GM03348 (cell line): Measurements from ENCODE around the gene HMG20A.
"Not testable (repeated sequence)": the region's sequence is repeated elsewhere in the genome, so short reads cannot be mapped to it uniquely, and the experiment has no call there.

ENCODE experiments used
- DNase-seq: peaks from one replicate; pipeline ENCODE4 v3.0.0; 2012; ENCODE audit warnings: low spot score

Gene HMG20A

DNA sequence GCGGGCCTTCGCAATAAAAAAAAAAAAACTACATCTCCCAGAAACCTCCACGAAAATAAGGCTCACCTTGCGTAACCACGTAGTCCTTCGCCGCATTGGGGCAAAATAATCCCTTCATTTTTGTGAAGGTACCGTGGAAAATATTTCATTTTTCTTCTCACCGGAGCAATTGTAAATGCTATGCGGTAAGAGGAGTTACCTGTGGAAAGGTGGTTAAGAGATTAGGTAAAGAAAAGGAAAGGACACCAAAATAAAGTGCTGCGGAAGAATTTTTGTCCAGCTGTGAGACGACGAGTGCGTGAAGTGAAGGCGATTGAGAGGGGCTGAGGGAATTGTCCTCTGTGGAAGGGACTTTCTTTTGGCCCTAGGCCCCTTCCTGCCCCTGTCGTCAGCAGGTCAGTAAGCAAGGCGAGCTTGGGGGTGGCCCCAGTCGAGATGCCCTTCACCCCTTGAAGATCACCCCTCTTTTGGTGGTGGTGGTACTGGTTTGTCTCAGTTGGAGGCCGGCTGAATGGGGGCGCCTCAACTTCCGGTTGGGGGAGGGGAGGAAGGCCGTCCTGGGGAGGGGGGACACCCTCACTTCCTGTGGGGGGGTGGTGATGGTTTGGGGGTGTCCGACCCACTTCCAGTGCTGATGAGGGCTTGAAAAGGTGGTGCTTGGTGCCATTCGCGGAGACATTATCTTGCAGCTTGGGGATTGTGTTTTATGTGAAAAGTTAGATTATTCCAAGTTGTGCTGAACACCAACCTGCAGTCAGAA, at the start of gene HMG20A:
TSS of gene HMG20A (plus strand) at position 279 of the 760 bp plus-strand sequence. CDS start 37,520 bp downstream, outside the sequence.
- peak; percentile 75 for DNase-seq

DNA sequence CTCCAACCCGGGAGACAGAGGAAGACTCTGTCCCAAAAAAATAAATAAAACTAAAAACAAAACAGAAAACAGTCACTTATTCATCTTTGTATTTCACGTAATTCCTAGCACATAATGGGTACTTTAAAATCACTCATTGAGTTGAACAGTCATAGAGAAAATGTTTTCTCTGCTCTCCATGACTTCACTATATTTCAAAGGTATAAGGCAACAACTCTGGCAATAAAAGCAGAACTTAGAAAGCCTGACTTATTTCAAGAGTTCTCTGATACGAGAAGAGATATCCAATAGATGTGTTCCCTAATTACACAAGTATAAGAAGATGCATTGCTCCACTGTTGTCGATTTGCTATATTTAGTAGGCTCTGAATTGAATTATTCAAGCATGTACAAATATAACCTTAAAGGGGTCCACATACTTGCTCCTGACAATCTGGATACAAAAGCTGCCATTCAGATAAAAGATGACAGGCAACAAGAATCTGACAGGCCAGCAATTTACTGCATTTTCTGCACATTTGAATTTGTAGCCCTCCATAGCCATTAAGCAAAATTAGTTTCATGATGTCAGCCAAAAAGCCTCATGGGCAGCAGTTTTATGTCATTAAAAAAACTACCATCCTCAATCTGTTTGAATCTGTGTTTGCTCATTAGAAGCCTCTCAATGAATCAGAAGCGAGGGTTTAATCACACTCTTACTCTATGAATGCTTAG, 48.7 kb upstream of the HMG20A start:
- no peak for DNase-seq

DNA sequence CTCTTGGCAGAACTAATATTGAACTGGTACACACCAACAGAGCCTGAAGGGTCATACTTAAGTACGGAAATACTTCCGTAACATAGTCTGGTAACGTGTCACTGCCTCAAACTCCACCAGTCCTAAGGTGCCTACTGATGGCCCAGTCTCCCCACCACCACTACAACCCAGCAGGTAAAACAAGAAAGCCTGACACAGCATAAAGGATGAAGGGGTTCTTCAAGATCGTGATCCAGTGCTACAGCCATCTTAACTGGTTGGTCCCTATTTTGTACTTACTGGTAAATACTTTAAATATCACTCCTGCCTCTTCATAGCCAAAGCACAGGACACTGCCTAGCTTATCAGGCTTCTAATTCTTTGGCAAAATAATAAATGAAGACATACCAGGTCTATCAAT, 47.2 kb upstream of the HMG20A start:
- DNase-seq, result no peak

DNA sequence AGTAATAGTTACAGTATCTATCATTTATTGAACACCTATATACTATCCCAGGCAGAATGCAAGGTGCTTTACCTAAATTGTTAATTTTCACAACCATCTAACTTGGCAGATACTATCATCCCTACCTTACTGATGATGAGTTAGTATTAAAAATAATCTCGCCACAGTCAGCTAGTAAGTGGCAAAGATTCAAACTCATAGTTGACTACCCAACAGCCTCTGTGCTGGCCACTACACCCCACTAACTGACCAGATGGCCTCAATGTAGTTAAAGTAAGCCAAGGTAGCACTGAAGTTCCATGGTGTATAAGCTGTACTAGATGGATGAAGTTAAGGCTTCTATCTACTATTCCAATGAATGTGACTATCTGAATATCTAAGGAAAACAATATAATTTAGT, 45.6 kb upstream of the HMG20A start:
- DNase-seq, result no peak

DNA sequence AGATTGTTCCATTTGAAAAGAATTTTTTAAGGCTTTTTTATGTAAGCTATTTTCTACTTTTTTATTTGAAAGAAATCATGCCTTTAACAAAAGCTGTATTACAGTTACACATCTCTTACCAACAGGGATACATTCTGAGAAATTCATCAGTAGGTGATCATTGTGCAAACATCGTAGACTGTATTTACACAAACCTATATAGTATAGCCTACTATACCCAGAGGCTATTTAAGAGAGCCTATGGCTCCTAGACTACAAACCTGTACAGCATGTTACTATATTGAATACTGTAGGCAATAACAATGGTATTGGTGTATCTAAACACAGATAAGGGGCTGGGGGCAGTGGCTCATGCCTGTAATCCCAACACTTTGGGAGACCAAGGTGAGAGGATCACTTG, 43.9 kb upstream of the HMG20A start:
- no peak for DNase-seq

DNA sequence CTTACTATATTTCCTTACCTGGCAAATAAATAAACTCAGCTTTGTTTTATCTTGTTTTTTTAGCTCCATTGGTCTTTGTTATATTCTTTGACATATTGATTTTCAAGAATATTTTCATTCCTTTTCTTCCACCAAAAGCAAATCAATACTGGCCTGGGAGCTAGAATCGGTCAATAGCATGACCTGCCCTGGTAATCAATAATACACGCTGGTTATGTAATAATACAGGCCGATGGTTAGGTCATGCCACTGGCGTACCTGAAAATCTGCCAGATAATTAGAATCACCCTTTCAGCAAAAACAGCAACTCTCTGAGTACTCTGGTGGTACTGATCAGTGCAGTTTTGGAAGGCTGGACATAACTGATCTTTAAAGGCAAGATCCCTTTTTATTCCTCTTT, 40.7 kb upstream of the HMG20A start:
- DNase-seq, result no peak

DNA sequence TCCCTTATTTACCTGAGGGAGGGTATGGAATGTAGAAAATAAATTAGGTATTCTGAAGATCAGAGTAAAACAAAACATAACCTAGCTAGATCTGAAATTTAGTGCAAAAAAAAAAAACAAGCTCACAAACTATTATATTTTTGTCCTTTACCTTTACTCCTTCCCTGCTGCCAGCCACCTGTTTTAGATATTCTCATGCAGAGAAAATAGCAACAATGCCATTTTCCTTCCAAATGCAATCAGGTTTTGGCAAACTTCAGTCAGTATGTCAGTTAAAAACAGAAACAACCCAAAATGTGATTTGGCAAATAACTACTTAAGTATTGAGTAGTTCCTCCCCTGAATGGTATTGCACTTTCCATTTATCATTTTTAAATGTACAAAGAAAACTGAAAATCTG, 36.6 kb upstream of the HMG20A start:
- DNase-seq, result no peak

DNA sequence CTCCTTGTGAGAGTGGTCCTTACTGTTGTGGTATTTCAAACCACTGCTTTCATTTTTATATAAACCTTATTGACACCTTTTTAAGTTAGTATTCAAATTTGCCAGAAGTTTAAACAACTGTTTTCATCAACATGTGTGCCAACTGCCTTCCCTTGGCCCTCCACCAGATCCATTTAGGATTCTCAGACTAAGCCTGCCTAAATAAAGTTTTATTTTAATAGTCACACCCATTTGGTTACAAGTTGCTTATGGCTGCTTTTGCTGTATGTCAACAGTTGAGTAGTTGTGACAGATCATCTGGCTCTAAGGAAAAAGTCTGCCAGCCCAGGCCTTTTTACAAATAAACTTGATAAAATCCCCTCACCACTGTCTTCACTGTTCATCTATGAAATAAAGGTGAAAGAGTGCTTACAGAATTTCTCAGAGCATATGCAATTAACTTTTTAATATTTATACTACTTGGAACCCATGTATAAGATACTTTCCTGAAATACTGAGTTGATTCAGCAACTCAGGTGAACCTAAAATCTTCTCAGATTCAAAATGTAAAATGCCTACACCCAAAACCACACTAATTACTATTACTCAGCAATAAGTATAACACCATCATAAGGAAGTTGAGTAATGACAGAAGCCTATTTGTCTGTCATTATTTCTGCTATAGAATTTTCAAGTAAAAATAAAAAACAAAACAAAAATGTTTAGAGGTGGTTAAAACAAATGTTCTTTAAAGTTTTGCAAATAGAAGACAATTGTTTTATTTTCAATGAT, 35.9 kb upstream of the HMG20A start:
- no peak for DNase-seq

DNA sequence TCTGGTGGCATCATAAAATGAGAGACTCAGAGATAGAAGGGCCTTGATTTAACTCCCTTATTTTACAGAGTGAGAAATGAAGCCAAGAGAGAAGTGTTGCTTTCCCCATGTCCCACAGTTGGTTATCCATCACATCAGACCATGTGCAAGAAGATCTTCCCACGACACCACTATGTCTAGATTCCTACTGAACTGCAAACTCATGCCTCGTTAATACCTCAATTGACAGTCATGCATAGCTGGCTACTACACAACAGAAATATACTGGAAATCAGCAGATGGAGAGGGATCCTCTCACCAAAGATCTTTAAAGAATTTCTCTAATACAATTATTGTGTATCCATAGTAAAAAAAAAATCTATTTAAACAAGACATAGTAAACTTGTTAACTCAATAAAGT, 34.1 kb upstream of the HMG20A start:
- DNase-seq, result no peak

DNA sequence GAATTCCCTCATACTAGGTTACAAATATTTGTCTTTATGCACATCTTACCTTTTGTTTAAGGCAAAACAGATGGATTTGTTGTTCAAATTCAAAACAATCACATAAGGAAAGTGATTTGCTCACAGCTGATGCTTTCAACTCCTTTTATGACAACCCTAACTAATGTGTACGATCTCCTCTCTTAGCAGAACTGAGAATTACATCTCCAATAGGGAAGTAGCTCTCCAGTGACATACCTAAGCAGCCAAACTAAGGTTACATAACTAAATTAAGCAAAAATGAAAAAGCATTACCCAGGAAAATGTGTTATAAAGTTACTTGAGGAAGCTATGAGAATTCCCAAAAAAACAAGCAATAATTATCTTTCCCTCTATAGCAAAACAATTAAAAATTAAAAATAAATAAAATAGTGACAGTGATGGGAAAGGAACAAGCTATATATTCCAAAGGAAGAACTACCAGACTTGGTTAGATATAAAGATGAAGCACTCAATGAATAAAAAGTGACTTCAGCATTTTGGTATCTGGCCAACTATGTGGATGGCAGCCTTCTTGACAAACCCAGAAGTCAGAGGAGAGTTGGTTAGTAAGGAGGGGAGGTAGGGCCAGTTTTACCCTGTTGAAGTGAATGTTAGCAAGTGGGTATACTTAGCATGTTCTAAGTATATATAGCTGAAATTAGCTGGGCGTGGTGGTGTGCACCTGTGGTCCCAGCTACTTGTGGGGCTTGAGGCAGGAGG, 33.2 kb upstream of the HMG20A start:
- DNase-seq, result no peak

DNA sequence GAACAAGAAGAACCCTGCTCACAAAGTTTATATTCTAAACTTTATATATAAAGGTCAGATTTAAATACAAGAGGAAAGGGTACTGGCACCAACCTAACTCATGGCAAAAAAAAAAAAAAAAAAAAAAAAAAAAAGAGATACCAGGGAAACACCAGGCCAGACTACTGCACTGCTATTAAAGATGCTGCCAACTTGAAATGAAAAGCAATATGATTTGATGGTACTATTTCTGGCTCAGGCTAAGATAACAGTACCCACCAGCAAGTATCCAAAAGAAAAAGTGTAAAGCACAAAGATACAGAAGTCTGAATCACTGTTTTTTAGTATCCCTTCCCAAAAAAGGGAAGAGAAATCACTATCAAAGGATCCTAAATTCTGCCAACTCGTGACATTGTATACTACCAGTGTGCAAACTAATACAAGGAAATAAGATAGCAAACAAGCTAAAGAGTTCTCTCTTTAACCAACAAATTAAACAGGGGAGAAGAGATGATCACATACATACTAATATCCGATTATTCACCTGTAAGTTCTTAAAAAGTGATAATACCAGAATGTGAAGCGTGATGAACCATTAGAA, 29.2 kb upstream of the HMG20A start:
- DNase-seq, result no peak

DNA sequence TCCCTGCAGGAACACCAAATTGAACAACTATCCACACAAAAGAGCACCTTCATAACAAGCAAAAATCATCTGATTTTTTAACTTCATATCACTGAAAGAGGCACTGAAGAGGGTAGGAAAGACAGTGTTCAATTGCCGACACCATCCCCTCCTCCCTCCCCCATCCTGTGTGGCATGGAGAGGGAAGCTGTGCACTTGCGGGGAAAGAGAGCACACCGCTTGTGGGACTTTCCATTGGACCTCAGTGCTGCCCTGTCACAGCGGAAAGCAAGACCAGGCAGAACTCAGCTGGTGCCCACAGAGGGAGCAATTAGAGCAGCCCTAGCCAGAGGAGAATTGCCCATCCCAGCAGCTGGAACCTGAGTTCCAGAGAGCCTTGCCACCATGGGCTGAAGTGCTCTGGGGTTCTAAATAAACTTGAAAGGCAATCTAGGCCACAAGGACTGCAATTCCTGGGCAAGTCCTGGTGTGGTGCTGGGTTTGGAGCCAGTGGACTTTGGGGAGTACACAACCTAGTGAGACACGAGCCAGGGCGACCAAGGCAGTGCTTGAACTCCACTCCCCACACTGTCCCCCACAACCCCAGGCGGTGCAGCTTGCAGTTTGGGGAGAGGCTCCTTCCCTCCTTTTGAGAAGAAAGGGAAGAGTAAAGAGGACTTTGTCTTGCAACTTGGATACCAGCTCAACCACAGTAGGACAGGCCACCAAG, 27.8 kb upstream of the HMG20A start:
- no peak for DNase-seq

DNA sequence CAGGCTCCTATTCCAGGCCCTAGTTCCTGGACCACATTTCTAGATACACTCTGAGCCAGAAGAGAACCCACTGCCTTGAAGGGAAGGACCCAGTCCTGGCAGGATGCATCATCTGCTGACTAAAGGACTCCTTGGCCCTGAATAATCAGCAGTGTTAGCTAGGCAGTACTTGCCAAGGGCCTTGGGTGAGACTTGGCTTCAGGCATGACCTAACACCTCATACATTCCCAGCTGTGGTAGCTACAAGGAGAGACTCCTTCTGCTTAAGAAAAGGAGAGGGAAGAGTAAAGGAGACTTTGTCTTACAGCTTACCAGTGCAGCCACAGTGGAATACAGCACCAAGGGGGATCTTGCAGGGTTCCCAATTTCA, 27.2 kb upstream of the HMG20A start:
- no peak for DNase-seq

DNA sequence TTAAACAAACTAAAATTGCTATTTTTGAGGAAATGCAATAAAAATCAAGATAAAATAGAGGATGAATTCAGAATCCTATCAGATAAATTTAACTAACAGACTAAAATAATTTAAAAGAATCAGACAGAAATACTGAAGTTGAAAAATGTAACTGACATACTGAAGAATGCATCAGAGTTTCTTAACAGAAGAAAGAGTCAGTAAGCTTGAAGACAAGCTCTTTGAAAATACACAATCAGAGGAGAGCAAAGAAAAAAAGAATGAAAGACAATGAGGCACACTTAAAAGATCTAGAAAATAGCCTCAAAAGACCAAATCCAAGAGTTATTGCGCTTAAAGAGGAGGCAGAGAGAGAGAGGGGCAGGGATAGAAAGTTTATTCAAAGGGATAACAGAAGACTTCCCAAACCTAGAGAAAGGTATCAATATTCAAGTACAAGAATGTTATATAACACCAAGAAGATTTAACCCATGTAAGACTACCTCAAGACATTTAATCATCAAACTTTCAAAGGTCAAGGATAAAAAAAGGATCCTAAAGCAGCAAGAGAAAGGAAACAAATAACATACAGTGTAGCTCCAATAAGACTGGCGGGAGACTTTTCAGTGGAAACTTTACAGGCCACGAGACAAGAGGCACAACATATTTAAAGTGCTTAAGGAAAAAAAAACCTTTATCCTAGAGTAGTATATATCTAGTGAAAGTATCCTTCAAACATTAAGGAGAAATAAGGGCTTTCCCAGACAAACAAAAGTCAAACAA, 25.5 kb upstream of the HMG20A start:
- DNase-seq, result no peak

DNA sequence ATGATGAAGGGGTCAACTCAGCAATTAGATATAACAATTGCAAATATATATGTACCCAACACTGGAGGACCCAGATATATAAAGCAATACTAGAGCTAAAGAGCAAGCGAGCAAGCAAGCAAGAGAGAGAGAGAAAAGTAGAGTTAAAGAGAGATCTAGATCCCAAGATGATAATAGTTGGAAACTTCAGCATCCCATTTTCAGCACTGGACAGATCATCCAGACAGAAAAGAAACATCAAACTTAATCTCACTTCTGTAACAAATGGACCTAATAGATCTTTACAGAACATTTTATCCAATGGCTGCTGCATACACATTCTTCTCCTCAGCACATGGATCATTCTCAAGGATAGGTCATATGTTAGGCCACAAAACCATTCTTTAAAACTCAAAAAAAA, 24.0 kb upstream of the HMG20A start:
- no peak for DNase-seq

DNA sequence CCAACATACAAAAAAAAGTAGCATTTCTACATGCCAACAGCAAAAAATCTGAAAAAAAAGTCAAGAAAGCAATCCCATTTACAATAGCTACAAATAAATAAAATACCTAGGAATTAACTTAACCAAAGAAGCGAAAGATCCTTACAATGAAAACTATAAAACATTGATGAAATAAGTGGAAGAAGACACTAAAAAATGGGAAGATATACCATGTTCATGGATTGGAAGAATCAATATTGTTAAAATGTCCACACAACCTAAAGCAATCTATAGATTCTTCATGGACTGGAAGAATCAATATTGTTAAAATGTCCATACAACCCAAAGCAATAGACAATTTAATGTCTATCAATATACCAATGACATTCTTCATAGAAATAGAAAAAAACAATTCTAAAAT, 21.8 kb upstream of the HMG20A start:
- DNase-seq, result no peak

DNA sequence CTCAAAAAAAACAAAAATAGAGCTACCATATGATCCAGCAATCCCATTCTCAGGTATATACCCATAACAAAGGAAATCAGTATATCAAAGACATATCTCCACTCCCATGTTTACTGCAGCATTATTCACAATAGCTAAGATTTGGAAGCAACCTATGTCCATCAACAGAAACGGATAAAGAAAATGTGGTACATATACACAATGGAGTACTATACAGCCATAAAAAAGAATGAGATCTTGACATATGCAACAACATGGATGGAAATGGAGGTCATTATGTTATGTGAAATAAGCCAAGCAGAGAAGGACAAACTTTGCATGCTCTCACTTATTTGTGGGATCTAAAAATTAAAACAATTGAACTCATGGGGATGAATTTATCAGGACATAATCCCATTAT, 20.4 kb upstream of the HMG20A start:
- no peak for DNase-seq

DNA sequence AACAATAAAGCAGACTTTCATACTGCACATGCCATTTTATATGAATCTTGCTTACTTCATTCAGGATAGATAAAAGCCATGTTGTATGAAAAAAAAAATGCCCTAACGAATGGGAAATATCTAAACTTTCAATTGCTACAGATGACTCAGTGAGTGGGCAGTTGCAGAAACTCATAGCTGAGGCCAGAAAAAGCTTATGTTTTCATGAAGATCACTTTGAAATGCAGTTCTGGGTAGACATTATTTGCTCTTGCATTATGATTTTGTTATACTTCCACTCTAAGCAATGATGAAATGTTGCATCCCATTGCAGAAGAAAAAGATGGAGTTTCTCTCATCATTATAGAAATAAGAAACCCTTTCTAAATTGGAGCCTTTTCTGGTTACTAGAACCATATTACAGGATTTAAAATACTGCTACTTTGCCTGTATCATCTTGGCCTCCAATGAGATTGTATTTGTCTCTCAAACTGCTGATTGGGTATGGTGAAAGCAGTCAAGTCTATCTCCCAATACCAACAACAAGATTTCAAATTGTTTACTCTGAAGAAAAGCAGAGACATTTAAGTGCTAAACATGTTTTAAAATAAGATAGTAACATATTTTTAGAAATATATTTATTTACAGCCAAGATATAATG, 17.8 kb upstream of the HMG20A start:
- peak; percentile 60 for DNase-seq

DNA sequence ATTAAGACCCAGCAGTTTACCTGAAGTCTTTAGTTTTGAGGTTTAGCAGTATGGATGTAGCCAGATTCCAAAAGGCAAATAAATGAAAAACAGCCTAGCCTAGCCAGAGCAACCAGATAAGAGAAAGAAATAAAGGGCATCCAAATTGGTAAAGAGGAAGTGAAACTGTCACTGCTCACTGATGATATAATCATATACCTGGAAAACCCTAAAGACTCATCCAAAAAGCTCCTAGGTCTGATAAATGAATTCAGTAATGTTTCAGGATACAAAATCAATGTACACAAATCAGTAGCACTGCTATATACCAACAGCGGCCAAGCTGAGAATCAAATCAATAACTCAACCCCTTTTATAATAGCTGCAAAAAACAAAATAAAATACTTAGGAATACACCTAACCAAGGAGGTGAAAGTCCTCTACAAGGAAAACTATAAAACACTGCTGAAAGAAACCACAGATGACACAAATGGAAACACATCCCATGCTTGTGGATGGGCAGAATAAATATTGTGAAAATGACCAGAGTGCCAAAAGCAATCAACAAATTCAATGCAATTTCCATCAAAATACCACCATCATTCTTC, 14.4 kb upstream of the HMG20A start:
- DNase-seq, result not testable (repeated sequence)

DNA sequence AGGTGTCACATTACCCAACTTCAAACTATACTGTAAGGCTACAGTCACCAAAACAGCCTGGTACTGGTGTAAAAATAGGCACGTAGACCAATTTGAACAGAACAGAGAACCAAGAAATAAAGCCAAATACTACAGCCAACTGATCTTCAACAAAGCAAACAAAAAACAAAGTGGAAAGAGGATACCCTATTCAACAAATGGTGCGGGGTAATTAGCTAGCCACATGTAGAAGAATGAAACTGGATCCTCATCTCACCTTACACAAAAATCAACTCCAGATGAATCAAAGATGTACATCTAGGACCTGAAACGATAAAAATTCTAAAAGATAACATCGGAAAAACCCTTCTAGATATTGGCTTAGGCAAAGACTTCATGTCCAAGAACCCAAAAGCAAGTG, 13.8 kb upstream of the HMG20A start:
- no peak for DNase-seq
